Sigmoid colon (tissue), 7 donors: ENCODE results near the gene MRPS34. TPM values are rescaled to one million over a fixed set of nuclear protein-coding genes. Genes with fewer than 3 reads are reported as not detected.

Source experiments
- DNase-seq: peaks from one replicate; pipeline ENCODE4 v3.0.0-alpha.2; 2019
- H3K27ac ChIP-seq, 4 donors: fragments of 200-600 bp; sonication (generic); one replicate each; pipeline ENCODE4 v1.5.1; 2016 to 2019; ENCODE audit warnings: mild to moderate bottlenecking in 1 of 4
- H3K27me3 ChIP-seq, 3 donors: fragments of 200-600 bp; sonication (generic); one replicate each; pipeline ENCODE4 v1.5.1; 2019; ENCODE audit warnings: mild to moderate bottlenecking in 1 of 3
- H3K36me3 ChIP-seq, 4 donors: fragments of 200-600 bp; sonication (generic); one replicate each; pipeline ENCODE4 v1.5.1; 2016 to 2019
- H3K4me1 ChIP-seq, 4 donors: fragments of 200-600 bp; sonication (generic); one replicate each; pipeline ENCODE4 v1.5.1; 2017 to 2019
- H3K4me3 ChIP-seq, 4 donors: fragments of 200-600 bp; sonication (generic); one replicate each; pipeline ENCODE4 v1.5.1; 2017 to 2019; ENCODE audit warnings: mild to moderate bottlenecking in 2 of 4, moderate library complexity in 1 of 4
- H3K9me3 ChIP-seq, 4 donors: fragments of 200-600 bp in 3 of 4; sonication (generic) in 3 of 4; one replicate each; pipeline versions ENCODE4 v1.5.1 to v1.6.1; 2013 to 2019
- EP300 ChIP-seq, 4 donors: sonication (generic); formaldehyde crosslinking; IDR thresholded peaks; one replicate each; pipeline ENCODE4 v1.6.1; 2017; ENCODE audit warnings: antibody characterized with exemption in 4 of 4
- POLR2A ChIP-seq, 2 donors: fragments of 450-650 bp; IDR thresholded peaks; one replicate each; pipeline ENCODE4 v1.6.1; 2016; ENCODE audit warnings: antibody characterized with exemption in 2 of 2, mild to moderate bottlenecking in 2 of 2, moderate library complexity in 2 of 2
- POLR2AphosphoS5 ChIP-seq, 4 donors: sonication (generic); formaldehyde crosslinking; IDR thresholded peaks; one replicate each; pipeline ENCODE4 v1.6.1; 2017; ENCODE audit warnings: antibody characterized with exemption in 4 of 4
- WGBS, 2 donors: extraction: QIAGEN DNeasy Blood & Tissue Kit; methylation state at CpG; one replicate each; pipeline ENCODE4 v1.1.7; 2013; 5-methylcytosine and 5-hydroxymethylcytosine counted together
- intact Hi-C: fragments of 100-400 bp; cut with DNase I; formaldehyde crosslinking; loops from one replicate; pipeline ENCODE4 v1.15.1; 2023
- polyA plus RNA-seq, 3 donors: library from polyadenylated mRNA; stranded (reverse); fragments of 200-250 nt; gene quantifications; one replicate each; pipeline ENCODE4 v1.2.3, GENCODE V29; 2013
- total RNA-seq, 4 donors: library from RNA; depleted of rRNA; stranded (reverse); fragments of >200 nt; gene quantifications; one replicate each; pipeline ENCODE4 v1.1.0, GENCODE V29; 2016
- TF ChIP-seq, protein P1 (sequence below), 4 experiments: fragments of 450-650 bp in 3 of 4; fragments of 200-600 bp in 1 of 4; IDR thresholded peaks; one replicate each; pipeline ENCODE4 v1.5.1; 2016 to 2019; ENCODE audit warnings: antibody characterized with exemption in 4 of 4, mild to moderate bottlenecking in 3 of 4, moderate library complexity in 2 of 4
- donor health status: healthy with polysubstance abuse.
- donor health status: Bipolar disorder and iron deficiency.
- donor health status: healthy.

MRPS34 gene
- total and polyA plus RNA-seq, 7 donors = 61.5 to 198 (median 104) TPM

DNA sequence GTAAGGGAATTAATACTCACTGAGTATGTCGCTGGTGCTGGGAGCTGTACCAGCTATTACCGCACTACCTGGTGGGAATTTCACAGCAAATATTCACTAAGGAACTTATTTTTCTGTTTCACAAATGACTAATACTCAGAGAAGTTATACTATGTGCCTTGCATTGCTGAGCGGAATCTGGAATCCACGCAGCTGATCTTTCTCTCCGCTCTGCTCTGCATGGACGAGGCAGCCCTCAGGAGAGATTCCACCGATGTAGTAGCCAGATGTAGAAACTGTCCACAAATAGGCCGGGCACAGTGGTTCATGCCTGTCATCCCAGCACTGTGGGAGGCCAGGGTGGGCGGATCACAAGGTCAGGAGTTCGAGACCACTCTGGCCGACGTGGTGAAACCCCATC lies 18.7 kb downstream of the MRPS34 start:
- Histone ChIP-seq H3K4me1 (no peaks in the 10 kb centered on the region), H3K4me3 (no peak overlapping the region), H3K36me3 (peaks cover 24 to 75% (median 40%) of the 10 kb centered on the region in 4 donors), H3K27ac (no peak overlapping the region), H3K27me3 (no peaks in the 10 kb centered on the region), H3K9me3 (no peaks in the 10 kb centered on the region)
- intact Hi-C loops = no loop called here
- WGBS, 2 donors = 95 to 96% methylated on average over 12 of the region's 12 CpGs
- TF ChIP-seq POLR2A (IDR thresholded peaks at IDR 0.05) = no peak
- TF ChIP-seq EP300 (IDR thresholded peaks at IDR 0.05) = no peak
- TF ChIP-seq POLR2AphosphoS5 (IDR thresholded peaks at IDR 0.05) = no peak
- TF ChIP-seq, protein P1, sequence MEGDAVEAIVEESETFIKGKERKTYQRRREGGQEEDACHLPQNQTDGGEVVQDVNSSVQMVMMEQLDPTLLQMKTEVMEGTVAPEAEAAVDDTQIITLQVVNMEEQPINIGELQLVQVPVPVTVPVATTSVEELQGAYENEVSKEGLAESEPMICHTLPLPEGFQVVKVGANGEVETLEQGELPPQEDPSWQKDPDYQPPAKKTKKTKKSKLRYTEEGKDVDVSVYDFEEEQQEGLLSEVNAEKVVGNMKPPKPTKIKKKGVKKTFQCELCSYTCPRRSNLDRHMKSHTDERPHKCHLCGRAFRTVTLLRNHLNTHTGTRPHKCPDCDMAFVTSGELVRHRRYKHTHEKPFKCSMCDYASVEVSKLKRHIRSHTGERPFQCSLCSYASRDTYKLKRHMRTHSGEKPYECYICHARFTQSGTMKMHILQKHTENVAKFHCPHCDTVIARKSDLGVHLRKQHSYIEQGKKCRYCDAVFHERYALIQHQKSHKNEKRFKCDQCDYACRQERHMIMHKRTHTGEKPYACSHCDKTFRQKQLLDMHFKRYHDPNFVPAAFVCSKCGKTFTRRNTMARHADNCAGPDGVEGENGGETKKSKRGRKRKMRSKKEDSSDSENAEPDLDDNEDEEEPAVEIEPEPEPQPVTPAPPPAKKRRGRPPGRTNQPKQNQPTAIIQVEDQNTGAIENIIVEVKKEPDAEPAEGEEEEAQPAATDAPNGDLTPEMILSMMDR (IDR thresholded peaks at IDR 0.05) = no peak
- DNase-seq = no peak

GRCh38 chr16:1752853-1753252 lies 20.1 kb downstream of the MRPS34 start:
- 96 to 97% methylated on average over 14 of the region's 14 CpGs for WGBS, 2 donors
- peaks cover 35 to 79% (median 47%) of the 10 kb centered on the region in 4 donors for H3K36me3 ChIP-seq

DNA sequence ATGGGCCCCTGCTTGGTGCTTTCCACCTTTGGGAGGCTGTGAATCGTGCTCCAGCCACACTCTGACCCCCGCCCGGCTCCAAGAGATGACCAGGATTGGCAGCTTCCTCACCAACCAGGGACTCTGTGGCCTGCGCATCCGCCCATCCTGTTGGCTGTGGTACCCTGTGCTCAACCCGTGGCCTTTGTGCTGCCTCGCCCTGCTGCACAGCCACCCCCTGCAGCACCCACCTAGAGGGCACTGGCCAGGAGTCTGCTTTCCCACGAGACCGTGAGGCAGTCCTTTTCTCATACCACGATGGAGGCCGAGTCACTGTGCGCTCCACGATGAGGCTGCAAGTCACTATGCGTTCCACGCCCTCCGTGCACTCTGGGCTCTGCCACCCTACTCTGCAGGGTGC lies 21.0 kb downstream of the MRPS34 start:
- H3K4me1 ChIP-seq = no peaks in the 10 kb centered on the region
- H3K27me3 ChIP-seq = no peaks in the 10 kb centered on the region
- no peak for TF ChIP-seq POLR2AphosphoS5 (IDR thresholded peaks at IDR 0.05)
- no peak for TF ChIP-seq EP300 (IDR thresholded peaks at IDR 0.05)
- TF ChIP-seq POLR2A (IDR thresholded peaks at IDR 0.05) = no peak
- TF ChIP-seq, protein P1 (IDR thresholded peaks at IDR 0.05) = no peak
- no peak for DNase-seq
- whole genome bisulfite sequencing, 2 donors = 96% methylated on average over 16 of the region's 16 CpGs
- H3K27ac ChIP-seq = no peak overlapping the region
- intact Hi-C loops = no loop called here
- no peaks in the 10 kb centered on the region for H3K9me3 ChIP-seq
- no peak overlapping the region for H3K4me3 ChIP-seq
- H3K36me3 ChIP-seq = peaks cover 41 to 79% (median 55%) of the 10 kb centered on the region in 4 donors

More at GRCh38 chr16:1752853-1753252, 20.1 kb downstream of the MRPS34 start:
- Histone ChIP-seq H3K27ac (no peak overlapping the region), H3K9me3 (no peaks in the 10 kb centered on the region), H3K4me1 (no peaks in the 10 kb centered on the region), H3K4me3 (no peak overlapping the region), H3K27me3 (no peaks in the 10 kb centered on the region)
- intact Hi-C loops = no loop called here
- TF ChIP-seq, protein P1 (IDR thresholded peaks at IDR 0.05) = no peak
- no peak for TF ChIP-seq POLR2A (IDR thresholded peaks at IDR 0.05)
- DNase-seq = no peak

GRCh38 chr16:1749152-1750117 lies 23.5 kb downstream of the MRPS34 start:
- 95 to 96% methylated on average over 29 of the region's 29 CpGs for WGBS, 2 donors
- no peak overlapping the region for H3K4me3 ChIP-seq
- no peaks in the 10 kb centered on the region for H3K9me3 ChIP-seq
- no peaks in the 10 kb centered on the region for H3K27me3 ChIP-seq
- no peak for DNase-seq
- H3K36me3 ChIP-seq = peaks cover 43 to 96% (median 59%) of the 10 kb centered on the region in 4 donors
- H3K27ac ChIP-seq = no peak overlapping the region
- no peak for TF ChIP-seq POLR2A (IDR thresholded peaks at IDR 0.05)
- intact Hi-C loops = no loop called here
- no peaks in the 10 kb centered on the region for H3K4me1 ChIP-seq

- 91 to 93% methylated on average over 11 of the region's 11 CpGs for WGBS, 2 donors
- no peak for TF ChIP-seq POLR2AphosphoS5 (IDR thresholded peaks at IDR 0.05)
- TF ChIP-seq EP300 (IDR thresholded peaks at IDR 0.05) = no peak
- TF ChIP-seq POLR2A (IDR thresholded peaks at IDR 0.05) = no peak
- TF ChIP-seq, protein P1 (IDR thresholded peaks at IDR 0.05) = no peak
- H3K36me3 ChIP-seq = peaks cover 52 to 99% (median 67%) of the 10 kb centered on the region in 4 donors
- H3K4me3 ChIP-seq = no peak overlapping the region
- no peak for DNase-seq
- no peaks in the 10 kb centered on the region for H3K4me1 ChIP-seq
- no peak overlapping the region for H3K27ac ChIP-seq
- H3K9me3 ChIP-seq = no peaks in the 10 kb centered on the region
- no peaks in the 10 kb centered on the region for H3K27me3 ChIP-seq
- intact Hi-C loops = no loop called here
Observed at GRCh38 chr16:1747934-1748333, 25.0 kb downstream of the MRPS34 start.
